GM21515 (cell line): ENCODE data around the gene ASTL.
"Not testable (repeated sequence)": the region's sequence is repeated elsewhere in the genome, so short reads cannot be mapped to it uniquely, and the experiment has no call there.

Experiments
- ATAC-seq: cut with Tn5 transposase; IDR thresholded peaks from one replicate; pipeline ENCODE4 v1.9.1; 2021; ENCODE audit not compliant: unreplicated experiment

ASTL gene

GRCh38 chr2:96138179-96139145 lies at the start of gene ASTL:
Gene ASTL, minus strand, starts transcription at chr2:96138502. Its CDS starts 66 bp downstream, at chr2:96138436.
- no peak for ATAC-seq

GRCh38 chr2:96186562-96186961 lies 48.3 kb upstream of the ASTL start:
- ATAC-seq, result no peak

- no peak for ATAC-seq
These were observed 47.2 kb upstream of the ASTL start for GRCh38 chr2:96185516-96185915.

GRCh38 chr2:96184989-96185388 lies 46.7 kb upstream of the ASTL start:
- ATAC-seq, result no peak

GRCh38 chr2:96184188-96184587 lies 45.9 kb upstream of the ASTL start:
- no peak for ATAC-seq

- ATAC-seq, result no peak
These were observed 43.2 kb upstream of the ASTL start for GRCh38 chr2:96181529-96181928.

GRCh38 chr2:96180521-96180920 lies 42.2 kb upstream of the ASTL start:
- ATAC-seq, result no peak

GRCh38 chr2:96180002-96180401 lies 41.7 kb upstream of the ASTL start:
- ATAC-seq, result no peak

- ATAC-seq, result no peak
These were observed 38.4 kb upstream of the ASTL start for GRCh38 chr2:96176661-96177060.

GRCh38 chr2:96175951-96176350 lies 37.6 kb upstream of the ASTL start:
- no peak for ATAC-seq

- peak; percentile 66 for ATAC-seq
These were observed 36.2 kb upstream of the ASTL start for GRCh38 chr2:96174251-96175144.

GRCh38 chr2:96171831-96172230 lies 33.5 kb upstream of the ASTL start:
- no peak for ATAC-seq

- no peak for ATAC-seq
These were observed 32.3 kb upstream of the ASTL start for GRCh38 chr2:96170626-96171025.

GRCh38 chr2:96169868-96170507 lies 31.7 kb upstream of the ASTL start:
- ATAC-seq, result no peak

GRCh38 chr2:96167407-96168013 lies 29.2 kb upstream of the ASTL start:
- no peak for ATAC-seq

GRCh38 chr2:96164459-96165184 lies 26.3 kb upstream of the ASTL start:
- ATAC-seq, result peak; percentile 74

GRCh38 chr2:96163768-96164429 lies 25.6 kb upstream of the ASTL start:
- peak; percentile 49 for ATAC-seq

- ATAC-seq, result peak; percentile 10
These were observed 25.1 kb upstream of the ASTL start for GRCh38 chr2:96163415-96163767.

GRCh38 chr2:96161898-96162297 lies 23.6 kb upstream of the ASTL start:
- ATAC-seq, result no peak

GRCh38 chr2:96160366-96160765 lies 22.1 kb upstream of the ASTL start:
- not testable (repeated sequence) for ATAC-seq
